Left ventricle myocardium inferior (tissue), 1 donor: ENCODE data around the gene KCNMA1. TPM values are rescaled to one million over a fixed set of nuclear protein-coding genes. Genes with fewer than 3 reads are reported as not detected.
"Not testable (repeated sequence)": the region's sequence is repeated elsewhere in the genome, so short reads cannot be mapped to it uniquely, and the experiment has no call there.

Experiments used
- DNase-seq: peaks from one replicate; pipeline ENCODE4 v3.0.0-alpha.2; 2020
- H3K27ac ChIP-seq: fragments of 200-600 bp; replicated peaks from 2 replicates; pipeline ENCODE4 v1.8.0; 2021
- H3K27me3 ChIP-seq: fragments of 200-600 bp; 2 replicates; pipeline ENCODE4 v1.8.0; 2021; ENCODE audit warnings: low read depth
- H3K36me3 ChIP-seq: fragments of 200-600 bp; 2 replicates; pipeline ENCODE4 v1.8.0; 2021
- H3K4me1 ChIP-seq: fragments of 200-600 bp; 2 replicates; pipeline ENCODE4 v1.8.0; 2021
- H3K4me3 ChIP-seq: fragments of 200-600 bp; 2 replicates; pipeline ENCODE4 v1.8.0; 2021; ENCODE audit warnings: mild to moderate bottlenecking, moderate library complexity
- H3K9me3 ChIP-seq: fragments of 200-600 bp; replicated peaks from 2 replicates; pipeline ENCODE4 v1.8.0; 2021
- intact Hi-C: fragments of 100-400 bp; cut with micrococcal nuclease; formaldehyde crosslinking; loops from one replicate; pipeline ENCODE4 v1.11.0; 2022
- total RNA-seq: library from RNA; stranded (reverse); fragmentation: NEBNext Ultra II Directional; extraction: Animal tissue kit (Norgen Biotek cat#: 25700); gene quantifications from one replicate; pipeline ENCODE4 v1.2.1, GENCODE V29; 2021
- TF ChIP-seq, protein P1 (sequence below): fragments of 200-600 bp; IDR thresholded peaks from 2 replicates; pipeline ENCODE4 v1.8.0; 2021; ENCODE audit warnings: antibody characterized with exemption, mild to moderate bottlenecking, borderline replicate concordance
- donor health status: DM: no; HTN: yes; CAD: no; lungs with severe emphysema.

The KCNMA1 gene
- total RNA-seq, 1 donor from 2014 or later: 1.8 TPM

GRCh38 chr10:77526868-77527617 lies 110.6 kb downstream of the KCNMA1 start:
- H3K27me3 ChIP-seq: peaks cover 65% of the 10 kb centered on the region
- no peaks in the 10 kb centered on the region for H3K36me3 ChIP-seq
- no peak overlapping the region for H3K4me3 ChIP-seq
- no peak overlapping the region for H3K27ac ChIP-seq
- no peak for DNase-seq
- no peaks in the 10 kb centered on the region for H3K9me3 ChIP-seq
- intact Hi-C loops: no loop called here
- no peaks in the 10 kb centered on the region for H3K4me1 ChIP-seq
- TF ChIP-seq, protein P1, sequence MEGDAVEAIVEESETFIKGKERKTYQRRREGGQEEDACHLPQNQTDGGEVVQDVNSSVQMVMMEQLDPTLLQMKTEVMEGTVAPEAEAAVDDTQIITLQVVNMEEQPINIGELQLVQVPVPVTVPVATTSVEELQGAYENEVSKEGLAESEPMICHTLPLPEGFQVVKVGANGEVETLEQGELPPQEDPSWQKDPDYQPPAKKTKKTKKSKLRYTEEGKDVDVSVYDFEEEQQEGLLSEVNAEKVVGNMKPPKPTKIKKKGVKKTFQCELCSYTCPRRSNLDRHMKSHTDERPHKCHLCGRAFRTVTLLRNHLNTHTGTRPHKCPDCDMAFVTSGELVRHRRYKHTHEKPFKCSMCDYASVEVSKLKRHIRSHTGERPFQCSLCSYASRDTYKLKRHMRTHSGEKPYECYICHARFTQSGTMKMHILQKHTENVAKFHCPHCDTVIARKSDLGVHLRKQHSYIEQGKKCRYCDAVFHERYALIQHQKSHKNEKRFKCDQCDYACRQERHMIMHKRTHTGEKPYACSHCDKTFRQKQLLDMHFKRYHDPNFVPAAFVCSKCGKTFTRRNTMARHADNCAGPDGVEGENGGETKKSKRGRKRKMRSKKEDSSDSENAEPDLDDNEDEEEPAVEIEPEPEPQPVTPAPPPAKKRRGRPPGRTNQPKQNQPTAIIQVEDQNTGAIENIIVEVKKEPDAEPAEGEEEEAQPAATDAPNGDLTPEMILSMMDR: no peak

DNA sequence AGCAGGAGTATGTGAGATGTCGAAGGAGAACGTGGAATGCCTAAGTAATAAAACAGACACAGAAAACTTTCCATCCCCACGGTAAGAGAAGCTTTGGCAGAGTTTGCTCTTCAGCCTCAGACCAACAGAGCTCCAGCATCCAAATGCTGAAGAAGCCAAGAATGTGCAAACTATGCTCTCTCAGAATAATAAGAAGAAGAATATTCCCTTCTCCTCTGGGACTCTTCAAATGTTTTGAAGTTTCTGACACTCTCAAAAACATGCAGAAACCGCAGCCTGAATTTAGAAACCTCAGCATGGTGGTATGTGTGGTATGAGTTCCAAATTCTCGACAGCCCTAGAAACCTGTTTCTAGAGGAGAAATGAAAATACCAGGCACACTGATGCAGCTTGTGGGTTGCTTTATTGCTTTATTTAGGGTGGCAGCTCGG lies 113.3 kb downstream of the KCNMA1 start:
- intact Hi-C loops: no loop called here
- TF ChIP-seq, protein P1: no peak
- H3K9me3 ChIP-seq: no peaks in the 10 kb centered on the region
- H3K4me1 ChIP-seq: no peaks in the 10 kb centered on the region
- no peak for DNase-seq
- H3K36me3 ChIP-seq: no peaks in the 10 kb centered on the region
- H3K4me3 ChIP-seq: no peak overlapping the region
- H3K27me3 ChIP-seq: peaks cover 67% of the 10 kb centered on the region
- no peak overlapping the region for H3K27ac ChIP-seq

DNA sequence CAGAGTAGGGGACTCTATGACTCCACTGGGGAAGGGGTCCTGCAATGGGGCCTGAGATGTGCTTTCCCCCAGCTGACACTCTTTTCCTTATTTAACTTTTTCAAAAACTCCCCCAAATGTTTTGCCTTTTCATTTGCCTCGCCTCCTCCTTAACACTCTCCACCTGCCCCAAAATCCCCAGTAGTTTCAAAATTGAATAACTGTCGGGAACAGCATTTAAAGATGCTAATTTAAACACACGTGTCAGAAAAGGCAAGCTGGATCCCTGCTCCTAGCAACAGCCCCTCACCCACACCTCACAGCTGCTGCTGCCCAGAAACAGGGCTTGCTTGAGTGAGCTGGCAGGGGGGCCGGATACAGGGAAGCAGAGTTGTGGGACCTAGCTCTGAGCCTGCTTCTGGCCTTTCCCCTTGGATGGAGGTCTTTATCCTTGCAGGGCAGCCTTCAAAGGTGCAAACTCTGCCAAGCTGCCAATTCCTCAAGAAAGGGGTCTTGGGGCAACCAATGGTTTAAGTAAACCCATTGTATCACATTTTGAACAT lies 115.3 kb downstream of the KCNMA1 start:
- Histone ChIP-seq H3K36me3 (no peaks in the 10 kb centered on the region), H3K4me1 (no peaks in the 10 kb centered on the region), H3K4me3 (no peak overlapping the region), H3K27me3 (peaks cover 63% of the 10 kb centered on the region), H3K9me3 (no peaks in the 10 kb centered on the region), H3K27ac (no peak overlapping the region)
- TF ChIP-seq, protein P1: no peak
- no peak for DNase-seq
- intact Hi-C loops: no loop called here

GRCh38 chr10:77520995-77521394 lies 116.6 kb downstream of the KCNMA1 start:
- Histone ChIP-seq H3K4me1 (no peaks in the 10 kb centered on the region), H3K27me3 (peaks cover 76% of the 10 kb centered on the region), H3K9me3 (no peaks in the 10 kb centered on the region), H3K36me3 (no peaks in the 10 kb centered on the region), H3K27ac (no peak overlapping the region), H3K4me3 (no peak overlapping the region)
- no peak for DNase-seq
- intact Hi-C loops: no loop called here
- TF ChIP-seq, protein P1: no peak

GRCh38 chr10:77520290-77520689 lies 117.3 kb downstream of the KCNMA1 start:
- H3K27me3 ChIP-seq: peaks cover 75% of the 10 kb centered on the region
- no peaks in the 10 kb centered on the region for H3K4me1 ChIP-seq
- H3K9me3 ChIP-seq: no peaks in the 10 kb centered on the region
- no peak for DNase-seq
- H3K4me3 ChIP-seq: no peak overlapping the region
- no peak overlapping the region for H3K27ac ChIP-seq
- H3K36me3 ChIP-seq: no peaks in the 10 kb centered on the region
- TF ChIP-seq, protein P1: no peak
- intact Hi-C loops: no loop called here

DNA sequence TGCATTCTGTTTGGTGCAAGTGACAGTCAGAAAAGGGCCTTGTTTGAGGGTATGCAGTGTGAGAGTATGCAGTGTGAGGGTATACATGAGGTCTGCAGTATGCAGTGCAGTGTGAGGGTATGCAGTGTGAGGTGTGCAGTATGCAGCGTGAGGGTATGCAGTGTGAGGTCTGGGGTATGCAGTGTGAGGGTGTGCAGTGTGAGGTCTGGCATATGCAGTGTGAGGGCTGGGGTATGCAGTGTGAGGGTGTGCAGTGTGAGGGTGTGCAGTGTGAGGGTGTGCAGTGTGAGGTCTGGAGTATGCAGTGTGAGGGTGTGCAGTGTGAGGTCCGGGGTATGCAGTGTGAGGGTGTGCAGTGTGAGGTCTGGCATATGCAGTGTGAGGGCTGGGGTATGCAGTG lies 117.8 kb downstream of the KCNMA1 start:
- H3K36me3 ChIP-seq, H3K4me3 ChIP-seq, H3K9me3 ChIP-seq, DNase-seq, H3K27ac ChIP-seq, H3K4me1 ChIP-seq, intact Hi-C loops: not testable (repeated sequence)
- H3K27me3 ChIP-seq: peaks cover 74% of the 10 kb centered on the region
